ENCODE data around the gene GTPBP8.

- TF ChIP-seq, protein P1, sequence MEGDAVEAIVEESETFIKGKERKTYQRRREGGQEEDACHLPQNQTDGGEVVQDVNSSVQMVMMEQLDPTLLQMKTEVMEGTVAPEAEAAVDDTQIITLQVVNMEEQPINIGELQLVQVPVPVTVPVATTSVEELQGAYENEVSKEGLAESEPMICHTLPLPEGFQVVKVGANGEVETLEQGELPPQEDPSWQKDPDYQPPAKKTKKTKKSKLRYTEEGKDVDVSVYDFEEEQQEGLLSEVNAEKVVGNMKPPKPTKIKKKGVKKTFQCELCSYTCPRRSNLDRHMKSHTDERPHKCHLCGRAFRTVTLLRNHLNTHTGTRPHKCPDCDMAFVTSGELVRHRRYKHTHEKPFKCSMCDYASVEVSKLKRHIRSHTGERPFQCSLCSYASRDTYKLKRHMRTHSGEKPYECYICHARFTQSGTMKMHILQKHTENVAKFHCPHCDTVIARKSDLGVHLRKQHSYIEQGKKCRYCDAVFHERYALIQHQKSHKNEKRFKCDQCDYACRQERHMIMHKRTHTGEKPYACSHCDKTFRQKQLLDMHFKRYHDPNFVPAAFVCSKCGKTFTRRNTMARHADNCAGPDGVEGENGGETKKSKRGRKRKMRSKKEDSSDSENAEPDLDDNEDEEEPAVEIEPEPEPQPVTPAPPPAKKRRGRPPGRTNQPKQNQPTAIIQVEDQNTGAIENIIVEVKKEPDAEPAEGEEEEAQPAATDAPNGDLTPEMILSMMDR (conservative IDR thresholded peaks at IDR 0.05 in 1 of 2, IDR thresholded peaks at IDR 0.05 in 1 of 2; ENCODE audit: low read depth in 1 of 2, low read length in 2 of 2): no peak
- no peak for TF ChIP-seq EZH2 (IDR thresholded peaks at IDR 0.05; ENCODE audit: low read length, missing control alignments)
Observed at GRCh38 chr3:113002679-113003078, 11.9 kb downstream of the GTPBP8 start.

All from fibroblast of lung (primary cell).